K562 (cell line): ENCODE results near the gene RSU1. TPM values are rescaled to one million over a fixed set of nuclear protein-coding genes. Genes with fewer than 3 reads are reported as not detected.

Source experiments
- ATAC-seq: fragments of 200-7000 bp; cut with Tn5 transposase; 3 replicates; pipeline ENCODE4 v1.9.1; 2020; ENCODE audit warnings: moderate library complexity
- BruUV-seq: library from RNA; stranded (reverse); fragments of 400-500 nt; replicated peaks from 2 replicates; lab custom pipeline; 2021; lab: Mats Ljungman, UMichigan
- CTCF ChIA-PET: fragments of 300-600 bp; formaldehyde crosslinking; extraction: SDS; loops from one replicate; lab custom pipeline; 2021; ENCODE audit warnings: low intra/inter-chr PET ratio; lab: Yijun Ruan, JAX
- POLR2A ChIA-PET: fragments of 300-600, 350-650 bp; sonication (Branson Sonifier 250); formaldehyde crosslinking; extraction: SDS; loops from one replicate; lab custom pipeline; 2021; ENCODE audit warnings: antibody characterized with exemption, inconsistent platforms; lab: Yijun Ruan, JAX
- DNase-seq, 4 experiments: peaks; one replicate each; pipeline versions ENCODE4 v3.0.0 to v3.0.0-alpha.2; 2011 to 2018; ENCODE audit warnings: low spot score in 3 of 4, mixed read lengths in 3 of 4; ENCODE audit errors: extremely low read depth in 1 of 4
- FAIRE-seq: peaks from 2 replicates; lab custom pipeline; 2011; peaks lifted over from hg19 to GRCh38; lab: Jason Lieb, UNC
- H2AFZ ChIP-seq: 2 replicates; pipeline ENCODE4 v1.6.0; 2011; ENCODE audit warnings: low read depth, low read length, control low read depth, inconsistent platforms
- H3K27ac ChIP-seq: fragments of 200-600 bp; 3 replicates; pipeline ENCODE4 v1.8.0; 2011; ENCODE audit warnings: low read depth, mild to moderate bottlenecking, control low read depth, inconsistent platforms, low read length, moderate library complexity, mixed read lengths; ENCODE audit errors: extremely low read depth
- H3K27me3 ChIP-seq, 2 experiments: fragments of 300-600 bp in 1 of 2; 2 replicates in 1 of 2; 3 replicates in 1 of 2; pipeline versions ENCODE4 v1.6.0 to v1.8.0; 2011; ENCODE audit warnings: inconsistent platforms in 2 of 2, low read length in 2 of 2, mild to moderate bottlenecking in 1 of 2, mixed read lengths in 1 of 2, moderate library complexity in 1 of 2; ENCODE audit not compliant: control insufficient read depth in 2 of 2, insufficient read depth in 2 of 2
- H3K36me3 ChIP-seq: fragments of 300-600 bp; 3 replicates; pipeline ENCODE4 v1.8.0; 2011; ENCODE audit warnings: mild to moderate bottlenecking, low read length, inconsistent platforms; ENCODE audit not compliant: control insufficient read depth, insufficient read depth
- H3K4me1 ChIP-seq, 2 experiments: fragments of 200-600 bp in 1 of 2; replicated peaks in 1 of 2; 2 replicates in 1 of 2; 3 replicates in 1 of 2; pipeline versions ENCODE4 v1.5.1 to v1.8.0; 2011; ENCODE audit warnings: inconsistent platforms in 2 of 2, low read length in 2 of 2, mild to moderate bottlenecking in 1 of 2, mixed read lengths in 1 of 2, moderate library complexity in 1 of 2; ENCODE audit not compliant: control insufficient read depth in 2 of 2, insufficient read depth in 2 of 2
- H3K4me2 ChIP-seq: 2 replicates; pipeline ENCODE4 v1.6.1; 2011; ENCODE audit warnings: low read length, control low read depth, inconsistent platforms, mixed read lengths; ENCODE audit not compliant: insufficient read depth
- H3K4me3 ChIP-seq: fragments of 200-600 bp; sonication (generic), shearing (Covaris generic); 2 replicates; pipeline ENCODE4 v1.5.1; 2016; ENCODE audit warnings: control low read depth, inconsistent platforms
- H3K79me2 ChIP-seq: fragments of 200-600 bp; 3 replicates; pipeline ENCODE4 v1.8.0; 2011; ENCODE audit warnings: low read length, inconsistent platforms; ENCODE audit not compliant: control insufficient read depth, insufficient read depth
- H3K9ac ChIP-seq, 2 experiments: 2 replicates each; pipeline versions ENCODE4 v1.6.0 to v1.6.1; 2011; ENCODE audit warnings: low read depth in 2 of 2, low read length in 2 of 2, control low read depth in 1 of 2, inconsistent platforms in 1 of 2, mild to moderate bottlenecking in 1 of 2, mixed read lengths in 1 of 2; ENCODE audit not compliant: insufficient read depth in 1 of 2
- H3K9me1 ChIP-seq: one replicate; pipeline ENCODE4 v1.6.0; 2011; ENCODE audit warnings: inconsistent platforms, mild to moderate bottlenecking, low read length, moderate library complexity; ENCODE audit not compliant: control insufficient read depth, insufficient read depth
- H3K9me3 ChIP-seq: replicated peaks from 2 replicates; pipeline ENCODE4 v1.5.1; 2011; ENCODE audit warnings: low read depth, low read length, inconsistent platforms; ENCODE audit not compliant: control insufficient read depth, insufficient read depth
- H4K20me1 ChIP-seq: replicated peaks from 2 replicates; pipeline ENCODE4 v1.6.1; 2011; ENCODE audit warnings: low read length, inconsistent platforms, mixed read lengths; ENCODE audit not compliant: control insufficient read depth, insufficient read depth
- BCOR ChIP-seq: fragments of 450-650 bp; IDR thresholded peaks from 2 replicates; pipeline ENCODE4 v1.6.1; 2016
- PRDM10 ChIP-seq: fragments of 450-650 bp; IDR thresholded peaks from 2 replicates; pipeline ENCODE4 v1.6.1; 2018; ENCODE audit not compliant: partially characterized antibody
- PTTG1 ChIP-seq: fragments of 450-650 bp; IDR thresholded peaks from 2 replicates; pipeline ENCODE4 v1.6.1; 2016; ENCODE audit warnings: low read depth, mild to moderate bottlenecking, missing genetic modification characterization, missing compliant biosample characterization
- SNIP1 ChIP-seq: fragments of 450-650 bp; IDR thresholded peaks from 2 replicates; pipeline ENCODE4 v1.7.1; 2017; ENCODE audit warnings: low read depth, mild to moderate bottlenecking
- THAP7 ChIP-seq: fragments of 250-450 bp; sonication (Bioruptor Pico); IDR thresholded peaks from 2 replicates; pipeline ENCODE4 v1.5.0; 2021
- UBTF ChIP-seq, 2 experiments: IDR thresholded peaks; 2 replicates each; pipeline ENCODE4 v1.6.1; 2012; ENCODE audit warnings: improper control_type of control experiment in 2 of 2, low read depth in 2 of 2, low read length in 2 of 2, borderline replicate concordance in 1 of 2
- ZBTB5 ChIP-seq: fragments of 450-650 bp; IDR thresholded peaks from 2 replicates; pipeline ENCODE4 v1.6.1; 2017; ENCODE audit warnings: antibody characterized with exemption
- ZBTB7A ChIP-seq: IDR thresholded peaks from 2 replicates; pipeline ENCODE4 v1.6.1; 2011; ENCODE audit warnings: low read depth, mild to moderate bottlenecking, low read length, moderate library complexity, borderline replicate concordance; ENCODE audit not compliant: control insufficient read depth
- ZKSCAN1 ChIP-seq: fragments of 150-350 bp; IDR thresholded peaks from 2 replicates; pipeline ENCODE4 v1.6.1; 2016; ENCODE audit warnings: low read depth, low read length
- ZNF184 ChIP-seq: sonication (generic); formaldehyde crosslinking; IDR thresholded peaks from 2 replicates; pipeline ENCODE4 v1.5.0; 2020; ENCODE audit warnings: missing genetic modification reagents
- ZNF668 ChIP-seq: fragments of 250-450 bp; sonication (Bioruptor Pico); IDR thresholded peaks from 2 replicates; pipeline ENCODE4 v1.8.0; 2022; ENCODE audit warnings: mild to moderate bottlenecking, inconsistent platforms
- WGBS: fragments of 100-300 bp; shearing (Covaris generic); methylation state at CpG from one replicate; pipeline ENCODE4 v1.1.6; 2016; ENCODE audit warnings: low coverage, mixed read lengths; ENCODE audit not compliant: insufficient coverage; ENCODE audit errors: missing lambda C conversion rate; 5-methylcytosine and 5-hydroxymethylcytosine counted together
- in situ Hi-C: fragments of 300-500 bp; cut with MboI; formaldehyde crosslinking; loops from 4 replicates; pipeline ENCODE4 v1.15.0; 2018; ENCODE audit warnings: inconsistent platforms, mixed read lengths
- intact Hi-C: fragments of 100-400 bp; cut with micrococcal nuclease; formaldehyde crosslinking; loops from 2 replicates; pipeline ENCODE4 v1.14.2; 2022
- polyA plus RNA-seq, 8 experiments: library from polyadenylated mRNA; depleted of rRNA in 4 of 8; stranded (reverse) in 5 of 8; unstranded in 3 of 8; fragments of >200 nt; fragmentation: Nextera tagmentation in 2 of 8; fragmentation: Illumina TruSeq in 1 of 8; extraction: Ambion mirVana in 2 of 8; extraction: Trizol in 1 of 8; gene quantifications; 2 replicates each; pipeline versions ENCODE4 v1.2.1 to v1.2.3, GENCODE V29; 2011 to 2014; ENCODE audit warnings: inconsistent platforms in 1 of 8, missing spikeins in 1 of 8
- total RNA-seq, 7 experiments: library from RNA; depleted of rRNA in 6 of 7; stranded (reverse); fragments of >200 nt in 6 of 7; fragmentation: Illumina TruSeq in 2 of 7; extraction: Trizol in 2 of 7; gene quantifications; 2 replicates each; pipeline versions ENCODE4 v1.2.1 to v1.2.3, GENCODE V29; 2011 to 2021; ENCODE audit warnings: low replicate concordance in 1 of 7

The RSU1 gene
- total and polyA plus RNA-seq, 9 of the 15 experiments (the other 6 are each of a cell fraction or from before 2014, with no cell fraction given), result 18.8 to 67.3 (median 31.5) TPM

- TF ChIP-seq UBTF (IDR thresholded peaks at IDR 0.05; ENCODE audit: borderline replicate concordance in 1 of 2, low read depth in 2 of 2, low read length in 2 of 2), result no peak
- no peak for TF ChIP-seq SNIP1
- TF ChIP-seq ZBTB5, result no peak
- TF ChIP-seq ZBTB7A, result no peak
- no peak for TF ChIP-seq ZNF184 (CRISPR knock-in tag)
Measured at GRCh38 chr10:16679511-16679910, 137.7 kb downstream of the RSU1 start (continued).

- Histone ChIP-seq H4K20me1 (no peaks in the 10 kb centered on the region), H3K4me1 (no peaks in the 10 kb centered on the region), H3K79me2 (no peaks in the 10 kb centered on the region), H3K27me3 (no peaks in the 10 kb centered on the region), H2AFZ (no peak overlapping the region), H3K36me3 (no peaks in the 10 kb centered on the region), H3K4me3 (no peak overlapping the region), H3K9me3 (no peaks in the 10 kb centered on the region), H3K27ac (no peak overlapping the region), H3K9me1 (no peaks in the 10 kb centered on the region), H3K4me2 (no peak overlapping the region), H3K9ac (no peak overlapping the region)
- ATAC-seq (no peak), FAIRE-seq (no peak), DNase-seq (no peak)
- in situ Hi-C loops (no loop called here), intact Hi-C loops (no loop called here)
- ChIA-PET CTCF (no interaction called here), POLR2A (no interaction called here)
- no TSS peak for BruUV-seq
- 7% methylated on average over 2 of the region's 2 CpGs for WGBS
- TF ChIP-seq PTTG1 (tag) (no peak), ZNF668 (CRISPR knock-in tag) (no peak), ZKSCAN1 (no peak), BCOR (no peak), THAP7 (CRISPR knock-in tag) (no peak), PRDM10 (no peak)
Measured at GRCh38 chr10:16675334-16675733, 141.9 kb downstream of the RSU1 start.
